ENCODE results near the gene UBL7.

GRCh38 chr15:74411686-74412085 is 49.3 kb downstream of the UBL7 start:
- no peak for TF ChIP-seq CTCF (IDR thresholded peaks at IDR 0.05; ENCODE audit: low read length)
- no peak for TF ChIP-seq EZH2 (IDR thresholded peaks at IDR 0.05; ENCODE audit: borderline replicate concordance, low read length)

Measured in OCI-LY1 (cell line).